ENCODE data around the gene PTPRG.

The PTPRG gene

GRCh38 chr3:62135741-62136140 lies 574.4 kb downstream of the PTPRG start:
- no peak for DNase-seq

DNA sequence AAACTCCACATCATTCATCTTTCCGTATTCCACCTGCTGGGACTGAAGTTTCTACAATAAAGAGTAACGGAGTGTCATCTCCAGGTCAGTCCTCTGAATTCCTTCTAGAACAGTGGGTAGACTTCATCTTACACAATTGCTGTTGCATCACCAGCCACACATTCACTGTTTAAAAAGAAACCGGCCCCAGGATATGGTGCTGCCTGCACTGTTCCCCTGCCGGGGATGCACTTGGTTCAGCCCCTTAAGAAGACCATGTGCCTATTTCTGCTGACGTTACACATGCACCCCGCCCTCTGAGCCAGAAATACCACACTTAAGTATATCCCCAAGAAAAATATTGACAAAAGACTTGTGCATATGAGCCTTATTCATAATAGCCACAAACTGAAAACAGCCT lies 578.6 kb downstream of the PTPRG start:
- no peak for DNase-seq

DNA sequence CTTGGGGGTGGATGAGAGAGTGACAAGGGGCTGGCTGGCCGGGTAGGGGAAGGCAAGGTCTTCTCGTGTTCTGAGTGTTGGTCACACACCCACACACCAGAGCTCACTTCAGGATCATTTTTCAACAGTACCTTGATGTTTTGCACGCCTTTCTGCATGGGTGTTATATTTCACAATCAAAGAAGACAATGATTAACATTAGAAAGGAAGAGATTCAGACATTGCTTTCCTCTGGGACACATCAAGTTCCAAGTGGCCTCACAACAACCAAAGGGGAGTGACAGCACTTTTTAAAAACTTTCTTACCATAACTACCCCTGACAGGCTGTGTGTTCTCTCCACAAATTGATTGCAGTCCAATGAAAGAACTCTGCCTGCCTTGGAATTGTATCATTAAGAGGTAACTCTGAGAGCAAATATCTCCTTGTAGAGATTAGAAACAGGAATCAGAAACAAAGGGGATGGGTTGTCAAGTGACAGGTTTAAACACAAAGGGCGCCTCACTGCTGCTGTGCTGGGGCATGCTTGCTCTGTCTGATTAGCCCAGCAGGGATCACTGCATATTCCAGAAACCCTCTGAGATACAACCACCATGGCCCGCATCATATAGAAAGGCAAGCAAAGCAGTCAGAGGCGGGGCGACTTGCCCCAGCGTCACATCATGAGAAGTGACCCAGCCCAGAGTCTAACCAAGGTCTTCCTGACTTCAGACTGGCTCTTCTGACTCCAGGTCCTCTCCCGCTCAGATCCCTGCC lies 581.1 kb downstream of the PTPRG start:
- DNase-seq: no peak

DNA sequence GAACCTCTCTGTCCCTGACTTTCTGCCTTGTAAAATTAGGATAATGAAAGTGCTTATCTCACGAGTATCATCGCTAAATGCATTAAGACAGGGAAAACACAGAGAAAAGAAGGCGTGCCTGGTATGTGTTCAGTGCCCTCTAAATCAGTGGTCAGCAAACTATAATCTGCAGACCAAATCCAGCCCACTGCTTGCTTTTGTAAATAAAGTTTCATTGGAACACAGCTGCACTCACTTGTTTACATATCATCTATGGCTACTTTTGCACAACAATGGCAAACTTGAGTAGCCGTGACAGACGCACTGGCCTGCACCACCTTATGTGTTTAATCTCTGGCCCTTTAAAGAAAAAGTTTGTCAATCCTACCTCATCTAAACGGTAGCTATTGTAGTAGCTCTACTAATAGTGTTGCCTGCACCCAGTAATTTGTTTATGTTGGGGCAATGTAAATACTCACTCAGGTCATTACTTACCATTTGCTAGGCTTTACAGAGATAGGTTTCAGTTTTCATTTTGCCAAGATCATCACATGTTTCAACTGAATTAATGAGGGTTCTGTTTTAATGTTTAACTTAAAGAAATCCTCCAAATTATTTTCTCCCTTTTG lies 582.6 kb downstream of the PTPRG start:
- no peak for DNase-seq

DNA sequence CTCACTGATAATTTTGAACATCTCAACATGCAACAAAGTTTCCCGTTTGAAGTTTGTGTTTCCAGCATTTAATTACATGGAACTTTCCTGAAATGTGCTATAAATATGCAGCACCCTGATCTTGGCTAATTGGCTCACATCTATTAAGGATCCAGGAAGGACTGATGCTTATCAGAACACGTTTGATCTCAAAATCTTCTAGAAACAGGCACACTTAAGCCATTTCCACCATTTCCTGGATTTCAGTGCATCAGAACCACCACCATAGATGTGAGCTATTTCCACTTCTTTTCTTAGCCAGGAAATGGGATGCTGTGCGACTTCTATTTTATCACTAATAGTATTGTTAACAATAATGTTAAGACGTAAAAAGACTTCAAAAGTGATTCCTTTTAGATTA lies 583.1 kb downstream of the PTPRG start:
- no peak for DNase-seq

GRCh38 chr3:62145086-62145757 lies 583.9 kb downstream of the PTPRG start:
- no peak for DNase-seq

- no peak for DNase-seq
Measured at GRCh38 chr3:62149539-62149938, 588.2 kb downstream of the PTPRG start.

DNA sequence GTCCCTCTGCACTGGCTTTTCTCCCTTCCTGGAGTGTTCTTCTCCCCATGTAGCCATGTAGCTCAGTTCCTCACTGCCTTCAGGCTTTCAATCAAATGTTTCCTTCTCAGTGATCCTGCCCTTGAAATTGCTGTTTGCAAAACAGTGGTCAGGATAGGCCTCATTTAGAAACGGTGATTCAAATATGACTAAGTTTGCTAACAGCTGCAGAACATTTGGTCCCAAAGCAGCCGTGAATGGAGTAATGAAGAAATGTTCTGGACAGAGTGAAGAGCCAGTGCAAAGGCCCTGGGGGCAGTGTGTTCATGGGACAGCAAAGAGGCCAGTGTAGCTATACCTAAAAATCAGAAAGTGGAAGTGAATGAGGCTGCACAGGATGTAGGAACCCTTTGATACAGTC lies 588.6 kb downstream of the PTPRG start:
- DNase-seq: no peak

GRCh38 chr3:62151591-62151990 lies 590.2 kb downstream of the PTPRG start:
- no peak for DNase-seq

GRCh38 chr3:62153231-62153630 lies 591.9 kb downstream of the PTPRG start:
- no peak for DNase-seq

DNA sequence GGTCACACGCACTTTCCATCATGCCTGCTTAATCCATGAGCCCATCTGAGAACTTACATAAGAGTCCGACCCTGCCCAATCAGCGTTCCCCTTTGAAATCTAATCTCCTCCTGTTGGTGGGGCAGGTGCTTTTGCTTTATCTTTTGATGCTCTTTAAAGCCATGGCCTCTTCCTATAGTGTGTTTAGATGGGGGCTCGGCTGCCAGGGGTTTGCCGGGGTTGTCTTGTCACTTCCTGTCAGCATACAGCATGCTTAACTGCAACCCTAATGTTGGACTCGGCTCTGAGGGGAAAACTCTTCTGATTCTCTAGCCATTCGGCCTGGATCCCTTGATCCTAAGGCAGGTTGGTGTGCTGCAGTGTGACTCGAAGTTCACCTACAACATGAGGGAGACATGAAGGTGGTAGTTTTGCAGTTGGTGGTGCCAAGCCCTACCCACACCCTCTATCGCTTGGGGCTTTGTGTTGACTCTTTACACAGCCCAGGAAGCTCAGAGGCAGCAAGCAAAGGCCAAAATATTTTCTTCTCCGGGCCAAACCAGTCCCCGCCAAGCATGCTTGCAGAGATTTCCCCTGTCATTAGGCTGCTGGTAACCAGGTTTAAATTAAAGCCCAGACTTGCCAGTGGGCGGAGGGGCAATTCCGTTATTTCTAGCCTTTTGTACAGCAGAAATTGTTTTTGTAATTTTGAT lies 593.2 kb downstream of the PTPRG start:
- peak; percentile 5 for DNase-seq

DNA sequence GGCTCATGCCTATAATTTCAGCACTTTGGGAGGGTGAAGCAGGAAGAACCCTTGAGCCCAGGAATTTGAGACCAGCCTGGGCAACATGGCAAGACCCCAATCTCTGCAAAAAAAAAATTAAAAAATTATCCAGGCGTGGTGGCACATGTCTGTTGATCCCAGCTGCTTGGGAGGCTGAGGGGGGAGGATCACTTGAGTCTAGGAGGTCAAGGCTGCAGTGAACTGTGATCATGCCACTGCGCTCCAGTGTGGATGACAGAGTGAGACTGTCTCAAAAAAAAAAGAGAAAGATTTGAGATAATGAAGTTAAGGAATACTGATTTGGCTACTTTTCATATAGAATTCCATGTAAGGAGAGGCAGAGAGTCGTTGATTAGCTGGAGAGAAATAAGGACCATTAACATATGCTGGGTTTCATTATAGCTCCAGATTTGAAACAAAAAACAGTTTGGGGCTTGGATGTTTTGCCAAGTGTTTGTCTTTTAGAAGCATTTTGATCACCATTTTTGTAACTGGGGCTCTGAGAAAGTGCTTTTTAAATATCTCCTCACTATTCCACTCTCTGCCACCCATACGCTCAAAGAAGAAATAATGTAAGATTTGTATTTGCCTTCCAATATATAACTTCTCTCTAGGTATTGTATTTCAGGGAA lies 597.8 kb downstream of the PTPRG start:
- no peak for DNase-seq

GRCh38 chr3:62159709-62160092 lies 598.3 kb downstream of the PTPRG start:
- no peak for DNase-seq

DNA sequence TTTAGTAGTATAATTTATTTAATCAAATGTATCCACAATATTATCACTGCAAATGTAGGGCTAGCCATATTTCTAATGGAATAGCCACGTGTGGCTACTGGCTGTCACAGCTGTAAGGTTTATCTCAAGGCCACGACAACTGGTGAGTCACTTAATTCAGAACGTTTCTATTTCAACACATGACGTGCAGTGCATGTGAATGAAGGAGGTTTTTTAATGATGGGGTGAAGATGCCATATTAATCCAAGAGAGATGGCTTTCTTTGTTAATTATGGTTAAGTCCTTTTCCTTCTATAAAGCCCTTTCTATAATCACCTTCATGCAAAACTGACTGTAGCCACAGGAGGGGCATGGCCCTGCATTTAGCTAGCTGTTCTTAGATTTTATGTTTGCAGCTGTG lies 600.0 kb downstream of the PTPRG start:
- no peak for DNase-seq

DNA sequence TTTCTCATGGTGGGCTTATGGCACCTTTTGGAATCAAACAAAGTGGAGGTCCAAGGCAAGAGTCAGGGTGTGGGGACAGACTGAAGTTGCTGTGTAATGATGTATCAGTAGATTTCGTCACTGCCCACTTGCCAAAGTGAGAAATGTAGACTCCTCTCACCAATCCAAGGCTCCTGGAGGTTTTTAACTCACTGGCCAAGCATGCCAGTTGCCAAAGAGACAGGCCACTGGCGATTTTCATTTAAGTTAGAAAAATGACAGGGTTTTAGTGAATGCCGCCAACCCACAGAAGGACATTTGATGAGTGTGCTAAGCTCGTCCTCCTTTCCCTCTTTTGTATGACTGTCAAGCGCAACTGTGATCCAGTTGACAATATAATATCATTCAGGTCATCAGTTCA lies 602.8 kb downstream of the PTPRG start:
- no peak for DNase-seq

DNA sequence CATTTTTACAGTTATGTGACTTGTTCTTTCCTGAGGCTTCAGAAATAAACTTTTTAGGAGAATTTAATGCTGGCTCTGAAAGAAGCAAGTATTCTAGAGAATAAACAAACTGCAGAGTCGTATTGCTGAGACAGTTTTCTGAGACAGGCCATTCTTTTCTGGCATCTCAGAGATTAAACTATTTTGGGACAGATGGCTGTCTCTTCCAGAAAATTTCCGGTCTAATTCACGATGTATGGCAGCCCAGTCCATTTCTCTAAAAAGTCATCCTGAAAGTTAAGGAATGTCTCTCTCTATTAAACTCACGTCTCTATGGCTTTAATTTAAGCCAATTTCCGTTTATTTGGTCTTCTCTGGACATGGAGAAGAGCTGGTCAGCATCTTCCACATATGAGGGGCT lies 603.4 kb downstream of the PTPRG start:
- no peak for DNase-seq

GRCh38 chr3:62167566-62168262 lies 606.3 kb downstream of the PTPRG start:
- no peak for DNase-seq

DNA sequence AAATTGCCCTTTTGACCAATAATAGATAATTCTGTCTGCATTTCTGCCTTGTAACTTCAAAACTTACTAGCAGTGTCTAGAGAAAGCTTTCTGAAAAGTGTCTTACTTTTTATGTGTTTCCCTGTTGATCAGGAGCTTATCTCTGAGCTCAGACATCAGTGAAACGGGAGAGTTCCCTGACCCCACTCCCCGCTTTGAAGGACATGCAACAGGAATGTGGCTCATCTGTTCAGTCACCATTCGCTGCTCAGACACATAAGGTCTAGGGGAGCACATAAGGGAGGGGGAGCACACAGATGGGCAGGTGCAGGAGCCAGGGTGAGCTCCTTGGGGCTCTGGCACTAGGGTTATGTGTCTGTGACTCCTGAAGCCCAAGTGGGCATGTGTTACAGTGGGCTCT lies 607.0 kb downstream of the PTPRG start:
- DNase-seq: no peak

DNA sequence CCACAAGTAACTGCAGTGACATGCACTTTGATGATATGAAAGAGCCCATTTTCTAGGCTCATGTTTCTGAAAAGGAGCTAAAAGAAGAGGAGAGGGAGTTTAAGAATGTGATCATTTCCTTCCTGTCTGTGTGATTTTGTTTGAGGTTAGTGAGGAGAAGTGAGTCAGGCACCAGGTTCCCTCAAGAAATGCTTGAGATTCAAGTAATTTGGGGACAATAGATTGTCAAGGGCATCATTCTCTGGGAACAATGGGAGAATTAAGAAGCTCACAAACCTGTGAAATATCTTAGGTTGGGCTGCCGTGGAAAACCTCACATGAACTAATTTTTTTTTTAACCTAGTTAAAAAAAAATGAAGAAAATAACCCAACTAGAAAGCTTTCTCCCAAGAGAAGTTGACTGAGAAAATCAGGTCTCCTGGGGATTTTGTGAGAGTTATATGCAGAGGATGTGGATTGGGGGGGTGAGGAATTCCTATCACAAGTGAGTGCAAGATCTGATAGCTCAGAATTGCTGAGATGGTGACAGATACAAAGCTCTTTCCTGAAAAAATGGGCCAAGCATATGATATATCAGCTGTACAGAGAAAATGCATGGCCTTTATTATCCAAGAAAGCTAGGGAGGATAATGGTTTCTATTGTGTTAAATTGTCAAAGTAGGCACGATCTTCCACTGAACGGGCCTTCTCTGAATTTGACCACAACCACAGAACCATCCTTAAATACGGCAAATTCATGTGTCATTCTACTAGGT lies 608.7 kb downstream of the PTPRG start:
- DNase-seq: no peak

DNA sequence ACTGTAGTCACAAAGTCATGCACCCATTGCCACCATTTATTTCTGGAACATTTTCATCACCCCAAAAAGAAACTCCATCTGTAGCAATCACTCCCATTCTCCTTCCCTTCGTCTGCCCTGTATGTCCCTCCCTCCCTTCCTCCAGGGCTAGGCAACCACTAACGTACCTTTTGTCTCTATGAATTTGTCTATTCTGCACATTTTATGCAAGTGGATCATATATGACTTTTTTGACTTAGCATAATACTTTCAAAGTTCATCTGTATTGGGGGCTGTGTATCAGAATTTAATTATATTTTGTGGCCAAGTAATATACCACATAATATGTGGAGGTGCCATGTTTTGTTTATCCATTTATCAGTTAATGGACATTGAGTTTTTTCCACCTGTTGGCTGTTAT lies 610.4 kb downstream of the PTPRG start:
- no peak for DNase-seq

- no peak for DNase-seq
Measured at GRCh38 chr3:62172199-62172598, 610.8 kb downstream of the PTPRG start.

Measured in NCI-H2227 treated with DMSO at 0.1 percent for 48 hours (cell line).